A549 (cell line): ENCODE measurements around the gene HELLS. TPM values are rescaled to one million over a fixed set of nuclear protein-coding genes. Genes with fewer than 3 reads are reported as not detected.

Experiments used
- ATAC-seq, 2 experiments: fragments of 200-7000 bp in 1 of 2; fragments of >200 bp in 1 of 2; cut with Nextera tagmentation in 1 of 2; cut with Tn5 transposase in 1 of 2; 3 replicates each; pipeline versions ENCODE4 v1.8.0 to v1.9.1; 2018 to 2020; ENCODE audit warnings: mild to moderate bottlenecking in 1 of 2, moderate library complexity in 1 of 2
- CTCF ChIA-PET: fragments of 300-600 bp; sonication (Branson Sonifier 250); formaldehyde crosslinking; extraction: SDS; loops from one replicate; lab custom pipeline; 2021; ENCODE audit warnings: antibody characterized with exemption, inconsistent platforms; lab: Yijun Ruan, JAX
- POLR2A ChIA-PET: fragments of 350-600 bp; formaldehyde crosslinking; extraction: SDS; loops from one replicate; lab custom pipeline; 2021; ENCODE audit warnings: antibody characterized with exemption, inconsistent platforms; lab: Yijun Ruan, JAX
- DNase-seq, 2 experiments: peaks; one replicate each; pipeline versions ENCODE4 v3.0.0 to v3.0.0-alpha.2; 2011 to 2016; ENCODE audit warnings: low read depth in 1 of 2, low spot score in 1 of 2
- FAIRE-seq: peaks from 2 replicates; lab custom pipeline; 2011; peaks lifted over from hg19 to GRCh38; lab: Jason Lieb, UNC
- H3K27ac ChIP-seq, 2 experiments: fragments of >200 bp; sonication (Bioruptor Twin); formaldehyde crosslinking; 3 replicates each; pipeline ENCODE4 v1.5.1; 2016 to 2017
- H3K4me1 ChIP-seq: fragments of >200 bp; sonication (Bioruptor Twin); formaldehyde crosslinking; 3 replicates; pipeline ENCODE4 v1.6.1; 2016
- H3K4me2 ChIP-seq: fragments of >200 bp; sonication (Bioruptor Twin); formaldehyde crosslinking; 3 replicates; pipeline ENCODE4 v1.6.1; 2016
- H3K4me3 ChIP-seq: fragments of >200 bp; sonication (Bioruptor Twin); formaldehyde crosslinking; 3 replicates; pipeline ENCODE4 v1.5.1; 2016
- H3K9me3 ChIP-seq: fragments of >200 bp; sonication (Bioruptor Twin); formaldehyde crosslinking; 3 replicates; pipeline ENCODE4 v1.6.1; 2016
- ATOH8 ChIP-seq: fragments of 250-450 bp; sonication (Bioruptor Pico); IDR thresholded peaks from 2 replicates; pipeline ENCODE4 v1.5.0; 2020; ENCODE audit warnings: low read depth, mild to moderate bottlenecking, moderate library complexity
- BCL3 ChIP-seq: fragments of >200 bp; sonication (Bioruptor Twin); formaldehyde crosslinking; IDR thresholded peaks from 3 replicates; pipeline ENCODE4 v1.6.1; 2016
- BHLHE40 ChIP-seq: IDR thresholded peaks from 2 replicates; pipeline ENCODE4 v1.6.1; 2012; ENCODE audit warnings: low read depth, low read length, inconsistent platforms
- CBX8 ChIP-seq: fragments of 200-600 bp; sonication (generic); IDR thresholded peaks from 2 replicates; pipeline ENCODE4 v1.6.1; 2016
- CTCF ChIP-seq: fragments of >200 bp; sonication (Bioruptor Twin); formaldehyde crosslinking; IDR thresholded peaks from 3 replicates; pipeline ENCODE4 v1.5.1; 2016
- ELK1 ChIP-seq: fragments of 150-350 bp; IDR thresholded peaks from 2 replicates; pipeline ENCODE4 v1.6.1; 2014; ENCODE audit warnings: low read depth, mild to moderate bottlenecking, low read length
- EP300 ChIP-seq, 2 experiments: fragments of >200 bp; sonication (Bioruptor Twin); formaldehyde crosslinking; IDR thresholded peaks; 2 replicates in 1 of 2; 3 replicates in 1 of 2; pipeline ENCODE4 v1.6.1; 2016 to 2017
- ESRRA ChIP-seq: fragments of 150-350 bp; IDR thresholded peaks from 2 replicates; pipeline ENCODE4 v1.6.1; 2014; ENCODE audit warnings: mild to moderate bottlenecking, low read length, borderline replicate concordance
- FOSB ChIP-seq: fragments of 250-450 bp; sonication (Bioruptor Pico); IDR thresholded peaks from 2 replicates; pipeline ENCODE4 v1.5.0; 2020; ENCODE audit warnings: mild to moderate bottlenecking, moderate library complexity
- GATA3 ChIP-seq: IDR thresholded peaks from 2 replicates; pipeline ENCODE4 v1.6.1; 2012; ENCODE audit warnings: borderline replicate concordance
- HDAC2 ChIP-seq: fragments of 200-600 bp; sonication (generic); IDR thresholded peaks from 2 replicates; pipeline ENCODE4 v1.6.1; 2016
- HEYL ChIP-seq: fragments of 250-450 bp; sonication (Bioruptor Pico); IDR thresholded peaks from 2 replicates; pipeline ENCODE4 v1.8.0; 2021; ENCODE audit warnings: mild to moderate bottlenecking, moderate library complexity
- HOXB13 ChIP-seq: fragments of 250-450 bp; sonication (Bioruptor Pico); IDR thresholded peaks from 2 replicates; pipeline ENCODE4 v1.5.0; 2020; ENCODE audit warnings: low read depth, mild to moderate bottlenecking, moderate library complexity
- JUN ChIP-seq, 2 experiments: fragments of >200 bp; sonication (Bioruptor Twin); formaldehyde crosslinking; IDR thresholded peaks; 2 replicates in 1 of 2; 3 replicates in 1 of 2; pipeline ENCODE4 v1.6.1; 2016 to 2017
- MAX ChIP-seq: IDR thresholded peaks from 2 replicates; pipeline ENCODE4 v1.6.1; 2012
- NFE2L2 ChIP-seq: fragments of 150-350 bp; conservative IDR thresholded peaks from 2 replicates; pipeline ENCODE4 v1.6.1; 2014; ENCODE audit warnings: low read length
- NPAS2 ChIP-seq: fragments of 250-450 bp; sonication (Bioruptor Pico); IDR thresholded peaks from 2 replicates; pipeline ENCODE4 v1.8.0; 2022; ENCODE audit warnings: mild to moderate bottlenecking, moderate library complexity, borderline replicate concordance
- NR3C1 ChIP-seq: fragments of >200 bp; sonication (Bioruptor Twin); formaldehyde crosslinking; IDR thresholded peaks from 3 replicates; pipeline ENCODE4 v1.6.1; 2017
- RNF2 ChIP-seq: fragments of 200-600 bp; sonication (generic); IDR thresholded peaks from 2 replicates; pipeline ENCODE4 v1.6.1; 2016; ENCODE audit warnings: low read depth, mild to moderate bottlenecking, antibody characterized with exemption, moderate library complexity, borderline replicate concordance
- TP53 ChIP-seq: fragments of 250-450 bp; sonication (Bioruptor Pico); IDR thresholded peaks from 2 replicates; pipeline ENCODE4 v1.5.0; 2021; ENCODE audit warnings: mild to moderate bottlenecking, moderate library complexity
- USF2 ChIP-seq: fragments of 450-650 bp; IDR thresholded peaks from 2 replicates; pipeline ENCODE4 v1.6.1; 2014; ENCODE audit warnings: antibody characterized with exemption
- WGBS: methylation state at CpG from one replicate; pipeline ENCODE4 v1.1.6; 2017; ENCODE audit errors: missing lambda C conversion rate; 5-methylcytosine and 5-hydroxymethylcytosine counted together
- polyA plus RNA-seq, 4 experiments: library from polyadenylated mRNA; depleted of rRNA in 3 of 4; stranded (reverse); fragments of >200 nt; fragmentation: RNase III in 1 of 4; extraction: RNeasy Plus Mini Kit Qiagen cat#74134 plus additional on column Dnase treatment in 1 of 4; gene quantifications; 2 replicates in 3 of 4; 3 replicates in 1 of 4; pipeline ENCODE4 v1.2.3, GENCODE V29; 2011 to 2017

The HELLS gene
- polyA plus RNA-seq, 2 of the 4 experiments (the other 2 are of a cell fraction) = 52.3 to 62.0 TPM

- no peak for DNase-seq
- Histone ChIP-seq H3K4me3 (no peak overlapping the region), H3K4me2 (no peak overlapping the region), H3K9me3 (no peaks in the 10 kb centered on the region), H3K27ac (no peak overlapping the region), H3K4me1 (no peaks in the 10 kb centered on the region)
- CTCF ChIA-PET = no interaction called here
- TF ChIP-seq BCL3 (no peak), EP300 (IDR thresholded peaks at IDR 0.05) (no peak), NPAS2 (no peak), HEYL (CRISPR knock-in tag) (no peak), CTCF (no peak)
- 92% methylated on average over 1 of the region's 1 CpG for WGBS
- FAIRE-seq = no peak
- POLR2A ChIA-PET = no interaction called here
- no peak for ATAC-seq
These were observed 61.5 kb downstream of the HELLS start for GRCh38 chr10:94607111-94607510.

GRCh38 chr10:94608559-94608958, 63.0 kb downstream of the HELLS start:
- ChIA-PET CTCF (no interaction called here), POLR2A (no interaction called here)
- no peak for TF ChIP-seq MAX
- no peak for TF ChIP-seq USF2
- TF ChIP-seq CBX8 = no peak
- no peak for TF ChIP-seq ESRRA
- TF ChIP-seq NR3C1 = no peak
- TF ChIP-seq GATA3 = no peak
- TF ChIP-seq ELK1 = no peak
- TF ChIP-seq TP53 = no peak
- no peak for TF ChIP-seq FOSB (CRISPR knock-in tag)
- TF ChIP-seq JUN (IDR thresholded peaks at IDR 0.05) = no peak
- TF ChIP-seq HDAC2 = no peak
- no peak for TF ChIP-seq HOXB13 (CRISPR knock-in tag)
- TF ChIP-seq BHLHE40 = no peak
- no peak for TF ChIP-seq ATOH8 (CRISPR knock-in tag)
- no peak for TF ChIP-seq RNF2
- no peak for TF ChIP-seq NFE2L2
- Histone ChIP-seq H3K4me2 (no peak overlapping the region), H3K4me1 (no peaks in the 10 kb centered on the region), H3K9me3 (no peaks in the 10 kb centered on the region), H3K27ac (no peak overlapping the region), H3K4me3 (no peak overlapping the region)
- WGBS = 87% methylated on average over 4 of the region's 4 CpGs
- ATAC-seq = no peak
- DNase-seq = no peak
- no peak for FAIRE-seq
